GM10847 (cell line): ENCODE measurements around the gene LAMA5.

ENCODE experiments used
- POLR2A ChIP-seq: IDR thresholded peaks from 2 replicates; pipeline ENCODE4 v1.6.1; 2011; ENCODE audit not compliant: insufficient read length; ENCODE audit errors: extremely low read depth

The LAMA5 gene

DNA sequence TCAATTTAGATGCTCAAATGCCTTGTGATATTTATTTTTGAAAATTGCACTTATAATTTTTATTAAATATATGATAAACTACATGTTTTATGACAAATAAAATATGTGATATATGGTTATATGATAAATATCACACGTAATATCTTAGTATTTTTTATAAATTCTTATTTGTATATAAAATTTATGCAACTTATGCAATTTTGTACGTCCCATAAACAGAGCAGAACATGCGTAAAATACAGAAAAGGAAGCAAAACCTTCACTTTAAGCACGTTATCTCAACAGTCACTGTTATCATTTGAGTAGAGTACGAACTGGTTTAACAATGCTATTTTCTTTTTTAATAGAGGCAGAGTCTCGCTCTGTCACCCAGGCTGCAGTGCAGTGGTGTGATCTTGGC, 80.0 kb downstream of the LAMA5 start:
- no peak for TF ChIP-seq POLR2A

- no peak for TF ChIP-seq POLR2A
Observed at GRCh38 chr20:62286493-62287064, 80.5 kb downstream of the LAMA5 start.

DNA sequence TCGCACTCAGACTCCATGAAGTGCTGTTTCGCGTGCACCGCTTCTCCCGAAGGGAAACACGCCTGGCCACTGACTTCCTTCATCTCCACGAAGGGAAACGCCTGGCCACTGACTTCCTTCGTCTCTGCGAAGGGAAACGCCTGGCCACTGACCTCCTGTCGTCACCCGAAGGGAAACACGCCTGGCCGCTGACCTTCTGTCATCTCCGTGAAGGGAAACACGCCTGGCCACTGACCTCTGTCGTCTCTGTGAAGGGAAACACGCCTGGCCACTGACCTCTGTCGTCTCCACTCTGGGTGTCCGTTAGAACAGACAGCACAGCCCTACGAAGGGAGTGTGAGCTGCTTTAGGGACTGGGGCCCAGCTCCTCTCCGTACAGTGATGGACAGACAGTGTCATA, 81.4 kb downstream of the LAMA5 start:
- no peak for TF ChIP-seq POLR2A

DNA sequence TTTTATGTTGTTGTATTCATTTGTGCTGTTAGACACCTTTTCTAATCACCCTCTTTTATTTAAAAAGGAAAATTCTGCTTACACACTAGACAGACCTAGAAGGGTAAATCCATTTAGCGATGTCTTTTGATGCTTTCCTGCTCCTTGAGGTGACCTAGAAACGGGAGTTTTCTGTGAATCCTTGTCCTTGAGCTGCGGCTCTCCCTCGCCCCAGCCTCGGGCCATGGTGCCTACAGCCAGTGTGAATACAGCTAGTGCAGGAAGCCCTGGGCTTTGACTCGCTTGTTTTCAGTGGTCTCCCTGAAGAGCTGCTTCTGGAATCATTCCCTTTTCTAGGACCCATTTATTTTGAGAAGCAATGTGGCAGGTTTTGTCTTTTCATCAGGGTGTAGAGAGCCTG, 82.0 kb downstream of the LAMA5 start:
- no peak for TF ChIP-seq POLR2A

DNA sequence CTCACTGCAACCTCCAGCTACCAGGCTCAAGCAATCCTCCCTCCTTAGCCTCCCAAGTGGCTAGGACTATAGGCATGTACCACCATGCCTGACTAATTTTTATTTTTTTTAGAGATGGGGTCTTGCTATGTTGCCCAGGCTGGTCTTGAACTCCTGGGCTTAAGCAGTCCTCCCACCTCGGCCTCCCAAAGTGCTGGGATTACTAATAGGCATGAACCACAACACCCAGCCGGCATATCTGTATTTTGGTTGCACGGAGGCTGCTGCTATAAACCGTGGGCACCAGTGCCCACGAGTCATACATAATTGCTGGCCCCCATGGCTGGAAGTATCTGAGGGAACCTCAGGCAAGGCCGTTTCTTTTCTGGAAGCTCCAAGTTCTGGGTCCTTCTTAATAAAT, 82.7 kb downstream of the LAMA5 start:
- TF ChIP-seq POLR2A = no peak

DNA sequence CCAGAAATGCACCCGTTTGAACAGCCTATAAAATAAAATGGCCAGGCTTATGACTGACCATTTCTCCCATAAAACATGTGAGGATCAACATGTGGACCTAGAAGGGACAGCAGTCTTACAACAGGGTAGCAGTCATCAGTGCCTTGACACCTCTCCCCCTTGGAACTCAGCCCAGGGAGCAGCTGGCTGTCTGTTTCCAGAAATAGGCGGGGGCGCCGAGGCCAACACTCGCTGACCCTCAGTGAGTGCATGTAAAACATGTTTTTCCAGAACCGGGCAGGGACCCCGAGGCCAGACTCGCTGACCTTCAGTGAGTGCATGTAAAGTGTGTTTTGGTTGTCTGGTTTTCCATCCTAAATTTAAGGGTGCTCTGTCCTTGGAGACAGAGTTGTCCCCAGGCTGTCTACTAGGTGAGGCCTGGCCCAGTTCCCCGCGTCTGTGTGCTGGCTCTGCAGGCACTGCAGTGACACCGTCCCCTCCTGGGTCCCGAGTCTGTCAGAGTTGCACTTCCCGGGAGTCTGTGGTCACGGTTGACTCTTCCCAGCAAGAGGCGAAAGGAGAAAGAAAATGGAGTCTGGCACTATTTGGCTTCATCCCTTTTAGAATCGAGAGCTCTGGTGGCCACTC, 84.1 kb downstream of the LAMA5 start:
- TF ChIP-seq POLR2A = no peak

GRCh38 chr20:62282103-62282502, 85.0 kb downstream of the LAMA5 start:
- no peak for TF ChIP-seq POLR2A

- no peak for TF ChIP-seq POLR2A
Observed at GRCh38 chr20:62281161-62281933, 85.8 kb downstream of the LAMA5 start.

GRCh38 chr20:62280303-62280702, 86.8 kb downstream of the LAMA5 start:
- TF ChIP-seq POLR2A = no peak

DNA sequence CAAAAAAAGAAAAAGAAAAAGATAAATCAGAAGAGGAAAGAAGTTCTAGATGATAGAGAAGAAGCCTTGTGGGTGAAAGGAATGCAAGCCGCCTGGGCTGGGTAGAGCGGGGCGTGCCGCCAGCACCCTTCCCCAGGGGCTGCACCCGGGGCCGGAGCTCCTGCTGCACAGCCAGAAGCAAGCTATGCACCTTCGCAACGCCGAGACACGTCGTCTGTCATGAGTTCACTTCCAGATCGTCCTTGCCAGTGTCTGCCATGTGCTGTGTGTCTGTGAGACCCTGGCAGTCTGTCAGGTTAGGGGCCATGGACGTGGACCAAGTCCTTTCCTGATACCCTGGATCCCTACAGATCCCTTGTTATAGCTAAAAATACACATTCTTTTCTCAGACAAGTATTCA, 89.9 kb downstream of the LAMA5 start:
- TF ChIP-seq POLR2A = no peak

DNA sequence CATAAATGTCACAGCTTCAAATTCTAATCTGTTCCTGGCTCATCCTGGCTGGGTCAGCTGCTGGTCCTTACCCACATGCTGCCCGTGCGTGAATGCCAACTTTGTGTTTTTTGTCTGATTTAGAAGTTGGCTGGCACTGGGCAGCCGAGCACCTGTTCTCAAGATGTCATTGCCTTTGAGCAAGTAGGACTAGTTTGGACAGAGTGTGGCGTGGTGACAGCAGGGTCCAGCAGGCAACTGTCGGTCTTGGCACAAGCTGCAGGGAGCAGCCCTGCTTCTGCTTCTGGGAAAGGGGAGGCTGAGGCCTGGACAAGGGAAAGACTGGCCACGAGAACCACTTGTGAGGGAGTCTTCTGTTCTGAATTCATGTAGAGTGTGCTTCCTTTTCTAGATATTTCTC, 90.7 kb downstream of the LAMA5 start:
- no peak for TF ChIP-seq POLR2A

GRCh38 chr20:62275219-62275618, 91.9 kb downstream of the LAMA5 start:
- no peak for TF ChIP-seq POLR2A

- TF ChIP-seq POLR2A = no peak
Observed at GRCh38 chr20:62274332-62274950, 92.7 kb downstream of the LAMA5 start.

GRCh38 chr20:62273416-62273815, 93.7 kb downstream of the LAMA5 start:
- no peak for TF ChIP-seq POLR2A

- no peak for TF ChIP-seq POLR2A
Observed at GRCh38 chr20:62272200-62272599, 94.9 kb downstream of the LAMA5 start.

- no peak for TF ChIP-seq POLR2A
Observed at GRCh38 chr20:62269871-62270270, 97.2 kb downstream of the LAMA5 start.
